HuH-7 (cell line): ENCODE data around the gene TJP1.
"Not testable (repeated sequence)": the region's sequence is repeated elsewhere in the genome, so short reads cannot be mapped to it uniquely, and the experiment has no call there.

Experiments
- DNase-seq: peaks from one replicate; pipeline ENCODE4 v3.0.0; 2011; ENCODE audit warnings: low spot score

TJP1 gene

DNA sequence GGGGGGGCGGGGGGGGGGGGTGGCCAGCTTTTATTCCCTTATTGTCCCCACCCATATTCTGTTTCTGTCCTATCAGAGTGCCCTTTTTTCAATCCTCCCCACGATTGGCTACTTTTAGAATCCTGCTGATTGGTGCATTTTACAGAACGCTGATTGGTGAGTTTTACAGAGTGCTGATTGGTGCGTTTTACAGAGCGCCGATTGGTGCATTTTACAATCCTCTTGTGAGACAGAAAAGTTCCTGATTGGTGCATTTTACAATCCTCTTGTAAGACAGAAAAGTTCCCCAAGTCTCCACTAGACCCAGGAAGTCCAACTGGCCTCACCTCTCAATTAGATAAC lies 164.8 kb downstream of the TJP1 start:
- not testable (repeated sequence) for DNase-seq

DNA sequence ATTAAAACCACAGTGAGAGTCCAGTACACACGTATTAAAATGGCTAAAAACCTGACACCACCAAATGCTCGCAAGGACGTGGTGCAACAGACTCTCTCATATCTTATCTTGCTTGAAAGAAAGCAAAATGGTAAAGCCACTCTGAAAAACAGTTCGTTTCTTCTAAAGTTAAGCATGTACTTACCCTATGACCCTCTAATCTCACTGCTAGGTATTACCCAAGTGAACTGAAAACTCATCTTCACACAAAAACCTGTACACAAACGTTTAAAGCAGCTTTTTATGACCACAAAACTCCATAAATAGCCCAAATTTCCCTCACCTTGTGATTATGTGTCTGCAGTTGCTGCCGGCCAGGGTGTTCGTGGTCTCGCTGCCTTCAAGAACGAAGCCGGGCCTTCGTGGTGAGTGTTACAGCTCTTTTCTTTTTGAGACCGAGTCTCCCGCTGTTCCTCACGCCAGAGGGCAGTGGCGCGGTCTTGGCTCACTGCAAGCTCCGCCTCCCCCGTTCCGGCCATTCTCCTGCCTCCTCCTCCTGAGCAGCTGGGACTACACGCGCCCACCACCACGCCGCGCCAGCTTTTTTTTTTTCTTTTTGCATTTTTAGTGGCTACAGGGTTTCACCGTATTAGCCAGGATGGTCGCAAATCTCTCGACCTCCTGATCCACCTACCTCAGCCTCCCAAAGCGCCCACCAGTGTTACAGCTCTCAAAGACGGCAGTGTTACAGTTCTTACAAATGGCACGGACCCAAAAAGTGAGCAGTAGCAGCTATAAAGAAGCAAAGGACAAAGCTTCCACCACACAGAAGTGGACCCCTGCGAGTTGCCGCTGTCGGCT lies 165.4 kb downstream of the TJP1 start:
- no peak for DNase-seq

DNA sequence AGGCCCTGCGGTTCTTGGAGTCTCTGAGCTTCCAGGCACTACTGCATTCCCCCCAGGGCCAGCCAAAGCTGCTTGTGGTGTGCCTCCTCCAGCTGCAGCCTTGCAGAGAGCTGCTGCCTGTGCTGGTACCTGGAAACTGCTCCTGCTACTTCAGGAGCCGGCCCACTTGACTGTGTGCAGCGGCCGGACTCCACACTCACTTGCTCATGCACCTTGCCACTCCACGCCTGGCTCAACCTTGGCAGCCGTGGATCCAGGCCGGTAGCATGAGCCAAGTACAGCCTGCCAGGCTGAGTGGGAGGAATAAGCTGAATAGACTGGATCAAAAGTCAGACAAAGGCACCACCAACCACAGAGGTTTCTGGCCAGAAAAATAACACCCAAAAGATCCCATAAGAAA lies 169.7 kb downstream of the TJP1 start:
- no peak for DNase-seq

DNA sequence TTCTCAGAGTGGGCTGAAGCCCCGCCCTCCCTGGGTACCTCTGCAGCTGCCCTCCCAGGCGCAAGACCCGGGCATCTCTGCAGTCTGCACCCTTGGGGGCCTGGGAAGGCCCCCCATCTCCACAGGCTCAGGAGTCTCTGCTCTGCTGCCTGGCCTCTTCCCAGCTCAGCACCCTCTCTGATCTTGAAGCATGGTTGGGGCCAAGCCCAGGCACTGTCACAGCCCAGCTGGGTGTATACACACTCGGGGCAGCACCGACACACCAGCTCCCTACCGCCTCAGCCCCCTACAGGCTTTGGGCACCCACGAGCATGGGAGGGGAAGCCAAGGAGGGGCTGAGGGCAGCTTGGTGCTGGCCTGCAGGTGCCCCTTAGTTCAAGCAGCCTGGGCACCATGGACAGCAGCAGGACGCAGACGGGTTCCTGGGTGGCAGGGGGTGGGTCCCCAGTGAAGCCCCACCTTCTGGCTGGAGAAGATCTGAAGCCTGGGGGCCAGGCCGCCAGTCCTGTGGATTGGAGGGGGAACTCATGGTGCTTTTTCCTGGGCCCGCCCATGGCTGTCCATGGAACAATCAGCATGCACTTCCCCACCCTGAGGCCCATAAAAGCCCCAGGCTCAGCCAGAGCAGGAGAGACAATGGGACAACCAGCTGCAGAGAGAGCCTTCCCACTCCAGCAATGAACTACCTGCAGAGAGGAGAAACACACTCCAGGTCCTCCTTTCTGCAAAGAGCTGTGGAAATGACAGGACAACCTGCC lies 170.6 kb downstream of the TJP1 start:
- DNase-seq: no peak
